ENCODE data around the gene ASS1.

ASS1 gene

GRCh38 chr9:130521715-130522114 is 77.0 kb downstream of the ASS1 start:
- FAIRE-seq (no peak), DNase-seq (ENCODE audit: insufficient read length, low spot score) (no peak)
- TF ChIP-seq POLR2A (IDR thresholded peaks at IDR 0.05; ENCODE audit: low read depth, low read length), result no peak
- TF ChIP-seq POU2F2 (IDR thresholded peaks at IDR 0.05; ENCODE audit: low read depth, low read length), result no peak
- no peak for TF ChIP-seq PAX5 (IDR thresholded peaks at IDR 0.05; ENCODE audit: insufficient read depth, low read length, severe bottlenecking)
- no peak for TF ChIP-seq SPI1 (IDR thresholded peaks at IDR 0.05; ENCODE audit: low read depth, low read length)
- TF ChIP-seq POLR2AphosphoS5 (IDR thresholded peaks at IDR 0.05; ENCODE audit: low read depth, low read length), result no peak
- no peak for TF ChIP-seq TAF1 (IDR thresholded peaks at IDR 0.05; ENCODE audit: low read depth, low read length)

GRCh38 chr9:130522233-130522808 is 77.6 kb downstream of the ASS1 start:
- no peak for DNase-seq (ENCODE audit: insufficient read length, low spot score)
- no peak for TF ChIP-seq SPI1 (IDR thresholded peaks at IDR 0.05; ENCODE audit: low read depth, low read length)
- TF ChIP-seq POLR2AphosphoS5 (IDR thresholded peaks at IDR 0.05; ENCODE audit: low read depth, low read length), result no peak
- TF ChIP-seq POU2F2 (IDR thresholded peaks at IDR 0.05; ENCODE audit: low read depth, low read length), result no peak
- FAIRE-seq, result no peak

- no peak for TF ChIP-seq PAX5 (IDR thresholded peaks at IDR 0.05; ENCODE audit: insufficient read depth, low read length, severe bottlenecking)
- TF ChIP-seq POLR2AphosphoS5 (IDR thresholded peaks at IDR 0.05; ENCODE audit: low read depth, low read length), result no peak
- TF ChIP-seq POU2F2 (IDR thresholded peaks at IDR 0.05; ENCODE audit: low read depth, low read length), result no peak
- no peak for TF ChIP-seq POLR2A (IDR thresholded peaks at IDR 0.05; ENCODE audit: low read depth, low read length)
- TF ChIP-seq TAF1 (IDR thresholded peaks at IDR 0.05; ENCODE audit: low read depth, low read length), result no peak
- TF ChIP-seq SPI1 (IDR thresholded peaks at IDR 0.05; ENCODE audit: low read depth, low read length), result no peak
- no peak for FAIRE-seq
- no peak for DNase-seq (ENCODE audit: insufficient read length, low spot score)
These were observed 79.2 kb downstream of the ASS1 start for GRCh38 chr9:130523921-130524320.

GRCh38 chr9:130526193-130526853 is 81.6 kb downstream of the ASS1 start:
- FAIRE-seq, result no peak
- no peak for DNase-seq (ENCODE audit: insufficient read length, low spot score)
- no peak for TF ChIP-seq POLR2A (IDR thresholded peaks at IDR 0.05; ENCODE audit: low read depth, low read length)
- no peak for TF ChIP-seq SPI1 (IDR thresholded peaks at IDR 0.05; ENCODE audit: low read depth, low read length)
- no peak for TF ChIP-seq POLR2AphosphoS5 (IDR thresholded peaks at IDR 0.05; ENCODE audit: low read depth, low read length)
- TF ChIP-seq TAF1 (IDR thresholded peaks at IDR 0.05; ENCODE audit: low read depth, low read length), result no peak

GRCh38 chr9:130526854-130527650 is 82.3 kb downstream of the ASS1 start:
- FAIRE-seq, result no peak
- TF ChIP-seq PAX5 (IDR thresholded peaks at IDR 0.05; ENCODE audit: insufficient read depth, low read length, severe bottlenecking) (no peak), SPI1 (IDR thresholded peaks at IDR 0.05; ENCODE audit: low read depth, low read length) (no peak), TAF1 (IDR thresholded peaks at IDR 0.05; ENCODE audit: low read depth, low read length) (no peak), POLR2AphosphoS5 (IDR thresholded peaks at IDR 0.05; ENCODE audit: low read depth, low read length) (no peak), POLR2A (IDR thresholded peaks at IDR 0.05; ENCODE audit: low read depth, low read length) (no peak), POU2F2 (IDR thresholded peaks at IDR 0.05; ENCODE audit: low read depth, low read length) (no peak)
- no peak for DNase-seq (ENCODE audit: insufficient read length, low spot score)

GRCh38 chr9:130527651-130528310 is 83.0 kb downstream of the ASS1 start:
- TF ChIP-seq POU2F2 (IDR thresholded peaks at IDR 0.05; ENCODE audit: low read depth, low read length), result no peak
- TF ChIP-seq PAX5 (IDR thresholded peaks at IDR 0.05; ENCODE audit: insufficient read depth, low read length, severe bottlenecking), result no peak
- no peak for TF ChIP-seq POLR2A (IDR thresholded peaks at IDR 0.05; ENCODE audit: low read depth, low read length)
- TF ChIP-seq POLR2AphosphoS5 (IDR thresholded peaks at IDR 0.05; ENCODE audit: low read depth, low read length), result no peak
- TF ChIP-seq SPI1 (IDR thresholded peaks at IDR 0.05; ENCODE audit: low read depth, low read length), result no peak
- TF ChIP-seq TAF1 (IDR thresholded peaks at IDR 0.05; ENCODE audit: low read depth, low read length), result no peak
- FAIRE-seq, result no peak
- DNase-seq (ENCODE audit: insufficient read length, low spot score), result no peak

- TF ChIP-seq TAF1 (IDR thresholded peaks at IDR 0.05; ENCODE audit: low read depth, low read length), result no peak
- DNase-seq (ENCODE audit: insufficient read length, low spot score) (no peak), FAIRE-seq (no peak)
These were observed 83.9 kb downstream of the ASS1 start for GRCh38 chr9:130528674-130529073.

- FAIRE-seq (no peak), DNase-seq (ENCODE audit: insufficient read length, low spot score) (no peak)
- TF ChIP-seq POLR2AphosphoS5 (IDR thresholded peaks at IDR 0.05; ENCODE audit: low read depth, low read length) (no peak), TAF1 (IDR thresholded peaks at IDR 0.05; ENCODE audit: low read depth, low read length) (no peak)
These were observed 86.2 kb downstream of the ASS1 start for GRCh38 chr9:130530938-130531337.

- TF ChIP-seq PAX5 (IDR thresholded peaks at IDR 0.05; ENCODE audit: insufficient read depth, low read length, severe bottlenecking), result no peak
- FAIRE-seq, result no peak
- no peak for DNase-seq (ENCODE audit: insufficient read length, low spot score)
These were observed 86.9 kb downstream of the ASS1 start for GRCh38 chr9:130531670-130532069.
